Fibroblast of mammary gland (primary cell): ENCODE results near the gene MMS22L.
A peak's percentile ranks its signal among the peaks of the same experiment; 100 is the strongest.

Source experiments
- DNase-seq: peaks from one replicate; pipeline ENCODE4 v3.0.0-alpha.2; 2010; ENCODE audit warnings: low read depth
- H3K4me3 ChIP-seq: 2 replicates; pipeline ENCODE4 v1.5.1; 2011; ENCODE audit warnings: low read depth, mild to moderate bottlenecking, low read length, moderate library complexity; ENCODE audit not compliant: control insufficient read depth
- CTCF ChIP-seq: conservative IDR thresholded peaks from 2 replicates; pipeline ENCODE4 v1.5.1; 2011; ENCODE audit warnings: low read depth, low read length, inconsistent platforms; ENCODE audit not compliant: control insufficient read depth, insufficient read depth

The MMS22L gene

GRCh38 chr6:97136626-97137358 is 146.2 kb downstream of the MMS22L start:
- DNase-seq, result no peak
- no peak for TF ChIP-seq CTCF
- no peak overlapping the region for H3K4me3 ChIP-seq

- DNase-seq, result peak; percentile 23
- H3K4me3 ChIP-seq, result no peak overlapping the region
- no peak for TF ChIP-seq CTCF
Observed at GRCh38 chr6:97133067-97133466, 149.9 kb downstream of the MMS22L start.

GRCh38 chr6:97129106-97129505 is 153.9 kb downstream of the MMS22L start:
- H3K4me3 ChIP-seq, result no peak overlapping the region
- no peak for TF ChIP-seq CTCF
- DNase-seq, result peak; percentile 2

- DNase-seq, result no peak
- no peak for TF ChIP-seq CTCF
- H3K4me3 ChIP-seq, result no peak overlapping the region
Observed at GRCh38 chr6:97128507-97128906, 154.5 kb downstream of the MMS22L start.

- H3K4me3 ChIP-seq, result no peak overlapping the region
- TF ChIP-seq CTCF, result no peak
- DNase-seq, result no peak
Observed at GRCh38 chr6:97123652-97124051, 159.4 kb downstream of the MMS22L start.

GRCh38 chr6:97123112-97123511 is 159.9 kb downstream of the MMS22L start:
- DNase-seq, result no peak
- H3K4me3 ChIP-seq, result no peak overlapping the region
- no peak for TF ChIP-seq CTCF

GRCh38 chr6:97120511-97120910 is 162.5 kb downstream of the MMS22L start:
- no peak for DNase-seq
- TF ChIP-seq CTCF, result no peak
- no peak overlapping the region for H3K4me3 ChIP-seq
